CD4-positive, alpha-beta memory T cell (primary cell): ENCODE results near the gene UTP11. TPM values are rescaled to one million over a fixed set of nuclear protein-coding genes. Genes with fewer than 3 reads are reported as not detected.

Experiments
- CTCF ChIA-PET: fragments of 350-600 bp; sonication (Branson Sonifier 250); formaldehyde crosslinking; loops from one replicate; lab custom pipeline; 2021; ENCODE audit warnings: inconsistent platforms; ENCODE audit not compliant: partially characterized antibody; lab: Charles Lee
- POLR2A ChIA-PET: fragments of 350-600 bp; sonication (Branson Sonifier 250); formaldehyde crosslinking; loops from one replicate; lab custom pipeline; 2021; ENCODE audit not compliant: partially characterized antibody; lab: Charles Lee
- DNase-seq, 5 donors: peaks; one replicate each; pipeline versions ENCODE4 v3.0.0 to v3.0.0-alpha.2; 2020 to 2022; ENCODE audit warnings: mixed read lengths in 1 of 5
- H3K27ac ChIP-seq: one replicate; pipeline ENCODE4 v1.7.0; 2013; ENCODE audit warnings: low read depth, low read length
- H3K27me3 ChIP-seq: 2 replicates; pipeline ENCODE4 v1.7.0; 2013; ENCODE audit warnings: mild to moderate bottlenecking, low read length, moderate library complexity; ENCODE audit not compliant: insufficient read depth
- H3K36me3 ChIP-seq: 2 replicates; pipeline ENCODE4 v1.7.0; 2013; ENCODE audit warnings: mild to moderate bottlenecking, low read length, moderate library complexity; ENCODE audit not compliant: insufficient read depth
- H3K4me1 ChIP-seq: 2 replicates; pipeline ENCODE4 v1.7.0; 2013; ENCODE audit warnings: mild to moderate bottlenecking, low read length, moderate library complexity; ENCODE audit not compliant: insufficient read depth
- H3K4me3 ChIP-seq, 2 donors: one replicate each; pipeline ENCODE4 v1.7.0; 2013; ENCODE audit warnings: low read length in 2 of 2, mild to moderate bottlenecking in 1 of 2
- H3K9me3 ChIP-seq, 2 donors: one replicate each; pipeline ENCODE4 v1.7.0; 2013; ENCODE audit warnings: low read length in 2 of 2, control low read depth in 1 of 2; ENCODE audit not compliant: control insufficient read depth in 1 of 2
- H3K27ac Mint-ChIP-seq, 7 donors: one replicate each; pipeline ENCODE4 v1.8.0; 2020 to 2021; ENCODE audit warnings: mixed read lengths in 7 of 7, mild to moderate bottlenecking in 6 of 7, inconsistent platforms in 3 of 7, moderate library complexity in 3 of 7
- H3K27me3 Mint-ChIP-seq, 2 donors: one replicate each; pipeline ENCODE4 v1.8.0; 2020 to 2021; ENCODE audit warnings: mixed read lengths in 2 of 2
- H3K36me3 Mint-ChIP-seq, 2 donors: one replicate each; pipeline ENCODE4 v1.8.0; 2020 to 2021; ENCODE audit warnings: mixed read lengths in 2 of 2, inconsistent platforms in 1 of 2, mild to moderate bottlenecking in 1 of 2
- H3K4me1 Mint-ChIP-seq, 4 donors: one replicate each; pipeline ENCODE4 v1.8.0; 2020 to 2021; ENCODE audit warnings: mixed read lengths in 4 of 4, mild to moderate bottlenecking in 1 of 4
- H3K4me3 Mint-ChIP-seq, 8 donors: one replicate each; pipeline ENCODE4 v1.8.0; 2020 to 2021; ENCODE audit warnings: mixed read lengths in 8 of 8, mild to moderate bottlenecking in 7 of 8, moderate library complexity in 6 of 8, inconsistent platforms in 3 of 8
- H3K9me3 Mint-ChIP-seq, 8 donors: one replicate each; pipeline ENCODE4 v1.8.0; 2020 to 2021; ENCODE audit warnings: mixed read lengths in 8 of 8, mild to moderate bottlenecking in 5 of 8, inconsistent platforms in 3 of 8, moderate library complexity in 1 of 8
- intact Hi-C: fragments of 100-400 bp; cut with micrococcal nuclease; formaldehyde crosslinking; loops from one replicate; pipeline ENCODE4 v1.15.1; 2023
- polyA plus RNA-seq, 2 donors: library from polyadenylated mRNA; unstranded; fragments of 300-500 nt; fragmentation: Illumina TruSeq; gene quantifications; one replicate each; pipeline ENCODE4 v1.2.3, GENCODE V29; 2021
- total RNA-seq, 2 experiments: library from RNA; stranded (reverse); gene quantifications; one replicate each; pipeline ENCODE4 v1.2.3, GENCODE V29; 2021

The UTP11 gene
- total and polyA plus RNA-seq, 4 experiments from 2014 or later = 17.3 to 21.9 (median 19.3) TPM

- peak overlapping the region in 5 of 7 donors; percentile 35 to 88 (median 61) for H3K27ac Mint-ChIP-seq
- peaks cover 16 to 49% (median 30%) of the 10 kb centered on the region in 4 donors for H3K4me1 Mint-ChIP-seq
- H3K9me3 ChIP-seq = no peaks in the 10 kb centered on the region
- CTCF ChIA-PET = interaction anchor here (0.6 to 4.0 kb wide), 11 partner anchors 9 to 1884 kb away, joined by 3 to 18 read pairs (median 4); partner anchors contain the start of genes SF3A3 and UTP11
- intact Hi-C loops = no loop called here
- H3K9me3 Mint-ChIP-seq = no peaks in the 10 kb centered on the region
- H3K4me3 ChIP-seq = no peak overlapping the region
- no peak for DNase-seq
- H3K27ac ChIP-seq = no peak overlapping the region
- no peaks in the 10 kb centered on the region for H3K27me3 ChIP-seq
- peaks cover 19 to 37% of the 10 kb centered on the region in 2 donors for H3K36me3 Mint-ChIP-seq
- H3K27me3 Mint-ChIP-seq = no peaks in the 10 kb centered on the region
- POLR2A ChIA-PET = interaction anchor here (1.0 to 1.1 kb wide), 2 partner anchors 22 to 32 kb away, joined by 3 read pairs; no protein-coding TSS in a partner anchor
- no peak overlapping the region for H3K4me3 Mint-ChIP-seq
- peaks cover 43% of the 10 kb centered on the region for H3K4me1 ChIP-seq
- peaks cover 23% of the 10 kb centered on the region for H3K36me3 ChIP-seq
Observed at GRCh38 chr1:38027201-38028104, 14.9 kb downstream of the UTP11 start.

DNA sequence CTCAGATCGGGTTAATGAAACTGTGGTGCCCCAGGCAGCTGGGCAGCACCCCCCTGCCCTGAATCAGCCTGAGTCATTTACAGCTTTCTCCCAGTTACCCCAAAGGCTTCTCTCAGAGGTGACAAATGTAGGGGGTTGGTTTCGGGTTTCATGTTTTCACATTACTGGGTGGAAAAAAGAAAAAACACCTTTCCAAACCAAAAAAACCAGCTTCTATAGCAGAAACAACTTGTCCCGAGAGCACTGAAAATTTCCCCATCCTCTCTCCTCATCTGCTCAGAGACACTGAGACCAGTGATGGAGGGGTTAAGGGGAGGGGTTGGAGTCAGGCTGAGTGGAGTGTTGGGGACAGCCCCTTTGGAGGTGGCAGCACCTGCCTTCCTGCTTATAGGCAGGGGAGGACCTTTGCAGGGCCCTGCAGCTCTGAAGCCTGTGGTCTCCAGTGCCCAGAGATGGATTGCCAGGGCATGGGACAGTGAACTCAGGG lies 15.6 kb downstream of the UTP11 start:
- Mint-ChIP-seq H3K9me3 (no peaks in the 10 kb centered on the region), H3K36me3 (peaks cover 14 to 31% of the 10 kb centered on the region in 2 donors), H3K27me3 (no peaks in the 10 kb centered on the region), H3K4me3 (peak overlapping the region in 1 of 8 donors; percentile 17), H3K27ac (peak overlapping the region in 4 of 7 donors; percentile 36 to 88 (median 82)), H3K4me1 (peaks cover 16 to 49% (median 30%) of the 10 kb centered on the region in 4 donors)
- Histone ChIP-seq H3K4me3 (no peak overlapping the region), H3K27me3 (no peaks in the 10 kb centered on the region), H3K9me3 (no peaks in the 10 kb centered on the region), H3K36me3 (peaks cover 16% of the 10 kb centered on the region), H3K4me1 (peaks cover 43% of the 10 kb centered on the region), H3K27ac (no peak overlapping the region)
- intact Hi-C loops = no loop called here
- ChIA-PET POLR2A (interaction anchor here (1.0 to 1.1 kb wide), 2 partner anchors 21 to 32 kb away, joined by 3 read pairs; no protein-coding TSS in a partner anchor), CTCF (interaction anchor here (1.0 to 4.0 kb wide), 6 partner anchors 10 to 806 kb away, joined by 4 to 18 read pairs (median 9); partner anchors contain the start of genes SF3A3 and UTP11)
- DNase-seq = no peak

DNA sequence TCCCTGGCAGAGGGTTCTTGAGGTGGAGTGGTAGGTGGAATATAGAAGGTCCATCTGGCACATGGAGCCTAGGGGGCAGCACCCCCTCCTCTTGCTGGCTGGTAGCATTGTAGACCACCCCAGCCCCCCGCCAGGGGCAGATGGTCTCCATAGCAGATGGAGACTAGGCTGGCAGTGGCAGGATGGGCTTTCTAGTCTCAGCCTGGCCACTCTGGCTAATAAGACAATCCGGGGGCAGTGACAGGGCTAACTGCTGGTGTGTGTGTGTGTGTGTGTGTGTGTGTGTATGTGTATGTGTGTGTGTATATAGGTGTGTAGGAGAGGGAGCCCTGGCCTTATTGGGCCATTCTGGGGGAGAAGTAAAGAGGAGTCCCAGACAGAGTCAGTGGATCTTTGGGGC lies 16.1 kb downstream of the UTP11 start:
- peak overlapping the region in 4 of 8 donors; percentile 17 to 41 (median 26) for H3K4me3 Mint-ChIP-seq
- ChIA-PET CTCF (interaction anchor here (1.0 to 3.6 kb wide), 3 partner anchors 16 to 43 kb away, joined by 4 to 18 read pairs (median 6); partner anchors contain the start of genes SF3A3 and UTP11), POLR2A (interaction anchor here (1.0 kb wide), 1 partner anchor 33 kb away, joined by 3 read pairs; no protein-coding TSS in a partner anchor)
- Histone ChIP-seq H3K4me3 (no peak overlapping the region), H3K9me3 (no peaks in the 10 kb centered on the region), H3K27ac (no peak overlapping the region), H3K27me3 (no peaks in the 10 kb centered on the region), H3K4me1 (peaks cover 43% of the 10 kb centered on the region), H3K36me3 (peaks cover 12% of the 10 kb centered on the region)
- peaks cover 16 to 49% (median 30%) of the 10 kb centered on the region in 4 donors for H3K4me1 Mint-ChIP-seq
- peaks cover 11 to 29% of the 10 kb centered on the region in 2 donors for H3K36me3 Mint-ChIP-seq
- H3K9me3 Mint-ChIP-seq = no peaks in the 10 kb centered on the region
- intact Hi-C loops = no loop called here
- DNase-seq = no peak
- peak overlapping the region in 4 of 7 donors; percentile 66 to 87 (median 74) for H3K27ac Mint-ChIP-seq
- no peaks in the 10 kb centered on the region for H3K27me3 Mint-ChIP-seq

DNA sequence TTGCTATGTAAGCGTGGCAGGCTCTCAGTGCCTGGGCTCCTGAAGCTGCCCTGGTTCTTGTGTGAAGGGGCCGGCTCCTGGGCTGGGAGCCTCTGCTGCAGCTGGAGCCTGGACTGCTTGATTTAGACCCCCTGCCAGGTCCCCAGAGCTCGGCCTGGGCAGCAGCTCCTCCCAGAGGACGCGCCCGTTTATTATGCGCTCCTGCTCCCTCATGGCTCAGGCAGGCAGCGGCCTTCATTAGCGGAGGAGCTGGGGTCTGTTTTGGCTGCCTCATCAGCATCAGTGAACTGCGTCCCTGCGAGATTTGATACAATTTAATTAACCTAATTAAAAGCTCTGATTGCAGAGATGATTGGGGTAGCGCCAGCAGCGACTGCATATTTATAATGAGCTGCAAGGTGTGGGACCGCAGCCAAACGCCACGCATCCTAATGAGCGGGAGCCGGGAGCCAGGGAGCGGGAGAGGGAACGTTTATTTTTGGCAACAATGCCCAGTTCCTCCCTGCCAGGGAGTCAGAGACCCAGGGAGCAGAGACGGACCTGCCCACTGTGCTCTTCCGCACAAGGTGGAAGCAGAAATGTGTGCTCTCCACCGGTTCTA lies 16.6 kb downstream of the UTP11 start:
- Histone ChIP-seq H3K9me3 (no peaks in the 10 kb centered on the region), H3K27me3 (no peaks in the 10 kb centered on the region), H3K36me3 (peaks cover 12% of the 10 kb centered on the region), H3K27ac (no peak overlapping the region), H3K4me1 (peaks cover 43% of the 10 kb centered on the region), H3K4me3 (no peak overlapping the region)
- H3K27ac Mint-ChIP-seq = peak overlapping the region in 3 of 7 donors; percentile 17 to 78 (median 46)
- DNase-seq = no peak
- no peaks in the 10 kb centered on the region for H3K27me3 Mint-ChIP-seq
- H3K9me3 Mint-ChIP-seq = no peaks in the 10 kb centered on the region
- CTCF ChIA-PET = interaction anchor here (1.4 to 3.6 kb wide), 3 partner anchors 12 to 807 kb away, joined by 4 to 18 read pairs (median 8); partner anchors contain the start of gene SF3A3
- H3K4me1 Mint-ChIP-seq = peaks cover 16 to 49% (median 30%) of the 10 kb centered on the region in 4 donors
- H3K4me3 Mint-ChIP-seq = peak overlapping the region in 1 of 8 donors; percentile 20
- POLR2A ChIA-PET = no interaction called here
- intact Hi-C loops = no loop called here
- peaks cover 5 to 25% of the 10 kb centered on the region in 2 donors for H3K36me3 Mint-ChIP-seq

- ChIA-PET POLR2A (interaction anchor here (0.9 to 1.2 kb wide), 3 partner anchors 12 to 18 kb away, joined by 3 to 4 read pairs (median 3); partner anchors contain the start of genes POU3F1 and UTP11), CTCF (interaction anchor here (0.7 to 3.6 kb wide), 6 partner anchors 9 to 807 kb away, joined by 3 to 18 read pairs (median 6); partner anchors contain the start of gene SF3A3)
- H3K4me3 ChIP-seq = no peak overlapping the region
- peak in 2 of 5 donors; percentile 23 to 71 for DNase-seq
- peak overlapping the region; percentile 3 to 82 (median 56) for H3K4me3 Mint-ChIP-seq
- H3K4me1 ChIP-seq = peaks cover 43% of the 10 kb centered on the region
- peaks cover 16 to 49% (median 30%) of the 10 kb centered on the region in 4 donors for H3K4me1 Mint-ChIP-seq
- H3K27ac ChIP-seq = no peak overlapping the region
- intact Hi-C loops = no loop called here
- no peaks in the 10 kb centered on the region for H3K9me3 ChIP-seq
- peaks cover 2 to 22% of the 10 kb centered on the region in 2 donors for H3K36me3 Mint-ChIP-seq
- H3K27me3 ChIP-seq = no peaks in the 10 kb centered on the region
- H3K9me3 Mint-ChIP-seq = no peaks in the 10 kb centered on the region
- H3K36me3 ChIP-seq = peaks cover 10% of the 10 kb centered on the region
- H3K27ac Mint-ChIP-seq = peak overlapping the region in 6 of 7 donors; percentile 46 to 79 (median 68)
- no peaks in the 10 kb centered on the region for H3K27me3 Mint-ChIP-seq
Observed at GRCh38 chr1:38029685-38030511, 17.4 kb downstream of the UTP11 start.
